ENCODE results near the gene SLC2A6. TPM values are rescaled to one million over a fixed set of nuclear protein-coding genes. Genes with fewer than 3 reads are reported as not detected.

SLC2A6 gene
- polyA plus RNA-seq, 1 of the 3 experiments (the other 2 are of a cell fraction), result 5.2 TPM

DNA sequence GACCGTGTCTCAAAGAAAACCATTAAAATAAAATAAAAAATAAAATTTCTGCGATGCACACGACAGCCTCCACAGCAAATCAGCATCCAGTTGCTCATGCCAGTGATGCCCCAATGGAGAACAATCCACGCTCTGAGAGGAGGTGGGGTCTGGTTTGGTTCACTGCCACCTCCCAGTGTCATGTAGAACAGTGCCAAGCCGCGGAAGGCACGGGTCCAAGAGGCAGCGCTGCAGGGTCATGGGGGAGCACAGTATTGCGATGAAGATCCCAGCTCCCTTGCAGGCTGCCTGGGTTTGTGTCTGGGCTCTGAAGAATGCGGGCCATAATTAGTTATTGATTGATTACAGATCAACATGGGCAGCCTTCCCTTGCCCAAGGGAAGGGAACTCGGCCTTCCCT, 25.2 kb downstream of the SLC2A6 start:
- H3K79me2 ChIP-seq (ENCODE audit: insufficient read depth), result no peaks in the 10 kb centered on the region
- H3K27ac ChIP-seq (ENCODE audit: low read depth in 2 of 2, low read length in 1 of 2), result no peak overlapping the region
- H2AFZ ChIP-seq (ENCODE audit: low read depth), result no peak overlapping the region
- H3K36me3 ChIP-seq (replicated peaks in 1 of 2; ENCODE audit: control insufficient read depth in 1 of 2, insufficient read depth in 2 of 2, low read length in 1 of 2), result no peaks in the 10 kb centered on the region
- POLR2A ChIA-PET, result interaction anchor here (0.6 kb wide), 2 partner anchors 34 to 542 kb away, joined by 3 read pairs; no protein-coding TSS in a partner anchor
- CTCF ChIA-PET, result no interaction called here
- WGBS (ENCODE audit: low lambda C conversion rate), result 58% methylated on average over 5 of the region's 11 CpGs
- no peak overlapping the region for H3K4me2 ChIP-seq
- no peak overlapping the region for H3K4me3 ChIP-seq (ENCODE audit: low read depth in 2 of 2, low read length in 1 of 2)
- H3F3A ChIP-seq (replicated peaks; ENCODE audit: insufficient read depth), result no peaks in the 10 kb centered on the region
- peaks cover 0 to 11% of the 10 kb centered on the region in 2 experiments; a peak in 2 of 4 replicates for H3K4me1 ChIP-seq (ENCODE audit: control insufficient read depth in 1 of 2, insufficient read depth in 2 of 2, low read depth in 1 of 2, low read length in 1 of 2)
- H3K9ac ChIP-seq, result no peak overlapping the region
- no peaks in the 10 kb centered on the region for H3K27me3 ChIP-seq (ENCODE audit: insufficient read depth)
- no peaks in the 10 kb centered on the region for H4K20me1 ChIP-seq (ENCODE audit: insufficient read depth)
- H3K9me2 ChIP-seq, result no peaks in the 10 kb centered on the region
- H3K9me3 ChIP-seq, result no peaks in the 10 kb centered on the region
- TF ChIP-seq ZBTB33 (IDR thresholded peaks at IDR 0.05; ENCODE audit: borderline replicate concordance, low read depth) (no peak), FOSL2 (IDR thresholded peaks at IDR 0.05; ENCODE audit: borderline replicate concordance, low read depth) (no peak), EZH2phosphoT487 (IDR thresholded peaks at IDR 0.05; ENCODE audit: borderline replicate concordance, low read depth) (no peak), GATA2 (CRISPR knock-in tag; IDR thresholded peaks at IDR 0.05) (no peak), CTCF (IDR thresholded peaks at IDR 0.05) (no peak), SMC3 (IDR thresholded peaks at IDR 0.05; ENCODE audit: low read depth, low read length) (no peak), ELF1 (IDR thresholded peaks at IDR 0.05) (no peak), RFX5 (IDR thresholded peaks at IDR 0.05; ENCODE audit: low read length) (no peak), RAD21 (IDR thresholded peaks at IDR 0.05; ENCODE audit: low read length) (no peak), FOXM1 (IDR thresholded peaks at IDR 0.05; ENCODE audit: low read depth) (no peak), GABPA (IDR thresholded peaks at IDR 0.05; ENCODE audit: low read depth) (no peak), MXI1 (IDR thresholded peaks at IDR 0.05; ENCODE audit: low read depth, low read length) (no peak)
- TF ChIP-seq, protein P1, sequence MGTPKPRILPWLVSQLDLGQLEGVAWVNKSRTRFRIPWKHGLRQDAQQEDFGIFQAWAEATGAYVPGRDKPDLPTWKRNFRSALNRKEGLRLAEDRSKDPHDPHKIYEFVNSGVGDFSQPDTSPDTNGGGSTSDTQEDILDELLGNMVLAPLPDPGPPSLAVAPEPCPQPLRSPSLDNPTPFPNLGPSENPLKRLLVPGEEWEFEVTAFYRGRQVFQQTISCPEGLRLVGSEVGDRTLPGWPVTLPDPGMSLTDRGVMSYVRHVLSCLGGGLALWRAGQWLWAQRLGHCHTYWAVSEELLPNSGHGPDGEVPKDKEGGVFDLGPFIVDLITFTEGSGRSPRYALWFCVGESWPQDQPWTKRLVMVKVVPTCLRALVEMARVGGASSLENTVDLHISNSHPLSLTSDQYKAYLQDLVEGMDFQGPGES (IDR thresholded peaks at IDR 0.05; ENCODE audit: low read depth, low read length), result no peak
- TF ChIP-seq, protein P2, sequence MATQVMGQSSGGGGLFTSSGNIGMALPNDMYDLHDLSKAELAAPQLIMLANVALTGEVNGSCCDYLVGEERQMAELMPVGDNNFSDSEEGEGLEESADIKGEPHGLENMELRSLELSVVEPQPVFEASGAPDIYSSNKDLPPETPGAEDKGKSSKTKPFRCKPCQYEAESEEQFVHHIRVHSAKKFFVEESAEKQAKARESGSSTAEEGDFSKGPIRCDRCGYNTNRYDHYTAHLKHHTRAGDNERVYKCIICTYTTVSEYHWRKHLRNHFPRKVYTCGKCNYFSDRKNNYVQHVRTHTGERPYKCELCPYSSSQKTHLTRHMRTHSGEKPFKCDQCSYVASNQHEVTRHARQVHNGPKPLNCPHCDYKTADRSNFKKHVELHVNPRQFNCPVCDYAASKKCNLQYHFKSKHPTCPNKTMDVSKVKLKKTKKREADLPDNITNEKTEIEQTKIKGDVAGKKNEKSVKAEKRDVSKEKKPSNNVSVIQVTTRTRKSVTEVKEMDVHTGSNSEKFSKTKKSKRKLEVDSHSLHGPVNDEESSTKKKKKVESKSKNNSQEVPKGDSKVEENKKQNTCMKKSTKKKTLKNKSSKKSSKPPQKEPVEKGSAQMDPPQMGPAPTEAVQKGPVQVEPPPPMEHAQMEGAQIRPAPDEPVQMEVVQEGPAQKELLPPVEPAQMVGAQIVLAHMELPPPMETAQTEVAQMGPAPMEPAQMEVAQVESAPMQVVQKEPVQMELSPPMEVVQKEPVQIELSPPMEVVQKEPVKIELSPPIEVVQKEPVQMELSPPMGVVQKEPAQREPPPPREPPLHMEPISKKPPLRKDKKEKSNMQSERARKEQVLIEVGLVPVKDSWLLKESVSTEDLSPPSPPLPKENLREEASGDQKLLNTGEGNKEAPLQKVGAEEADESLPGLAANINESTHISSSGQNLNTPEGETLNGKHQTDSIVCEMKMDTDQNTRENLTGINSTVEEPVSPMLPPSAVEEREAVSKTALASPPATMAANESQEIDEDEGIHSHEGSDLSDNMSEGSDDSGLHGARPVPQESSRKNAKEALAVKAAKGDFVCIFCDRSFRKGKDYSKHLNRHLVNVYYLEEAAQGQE (IDR thresholded peaks at IDR 0.05; ENCODE audit: low read depth, low read length), result no peak
- DNase-seq, result no peak

Measured in SK-N-SH (cell line).